Keratinocyte (primary cell): Measurements from ENCODE around the gene ACVR2B. TPM values are rescaled to one million over a fixed set of nuclear protein-coding genes. Genes with fewer than 3 reads are reported as not detected.

Source experiments
- DNase-seq: peaks from one replicate; pipeline ENCODE4 v3.0.0-alpha.2; 2011; ENCODE audit warnings: low read depth, missing footprints, low spot score
- FAIRE-seq: peaks from 2 replicates; lab custom pipeline; 2011; peaks lifted over from hg19 to GRCh38; lab: Jason Lieb, UNC
- H2AFZ ChIP-seq: 2 replicates; pipeline ENCODE4 v1.6.0; 2012; ENCODE audit warnings: low read length, control low read depth, inconsistent platforms; ENCODE audit not compliant: control insufficient read depth
- H3K27ac ChIP-seq: 2 replicates; pipeline ENCODE4 v1.5.1; 2011; ENCODE audit warnings: low read length; ENCODE audit not compliant: control insufficient read depth, insufficient read depth
- H3K27me3 ChIP-seq: 3 replicates; pipeline ENCODE4 v1.6.0; 2011; ENCODE audit warnings: low read length; ENCODE audit not compliant: control insufficient read depth, insufficient read depth; ENCODE audit errors: extremely low read depth
- H3K36me3 ChIP-seq, 2 experiments: 2 replicates in 1 of 2; 3 replicates in 1 of 2; pipeline ENCODE4 v1.5.1; 2011; ENCODE audit warnings: low read length in 2 of 2, mild to moderate bottlenecking in 1 of 2; ENCODE audit not compliant: control insufficient read depth in 2 of 2, insufficient read depth in 2 of 2; ENCODE audit errors: extremely low read depth in 1 of 2
- H3K4me1 ChIP-seq: 3 replicates; pipeline ENCODE4 v1.5.1; 2011; ENCODE audit warnings: low read length; ENCODE audit not compliant: control insufficient read depth, insufficient read depth; ENCODE audit errors: extremely low read depth
- H3K4me2 ChIP-seq: 3 replicates; pipeline ENCODE4 v1.6.0; 2011; ENCODE audit warnings: low read depth, low read length; ENCODE audit not compliant: control insufficient read depth, insufficient read depth; ENCODE audit errors: extremely low read depth
- H3K4me3 ChIP-seq, 3 experiments: fragments of 200-600 bp in 1 of 3; sonication (generic) in 1 of 3; 2 replicates in 2 of 3; 3 replicates in 1 of 3; pipeline ENCODE4 v1.5.1; 2011 to 2016; ENCODE audit warnings: low read length in 3 of 3, mild to moderate bottlenecking in 3 of 3, control low read depth in 2 of 3, inconsistent platforms in 1 of 3, low read depth in 1 of 3, mixed read lengths in 1 of 3, mixed run types in 1 of 3, moderate library complexity in 1 of 3; ENCODE audit not compliant: control insufficient read depth in 2 of 3, insufficient read depth in 2 of 3; ENCODE audit errors: extremely low read depth in 1 of 3
- H3K79me2 ChIP-seq: 2 replicates; pipeline ENCODE4 v1.6.0; 2012; ENCODE audit warnings: low read length; ENCODE audit not compliant: control insufficient read depth, insufficient read depth
- H3K9ac ChIP-seq: 3 replicates; pipeline ENCODE4 v1.6.0; 2011; ENCODE audit warnings: low read length; ENCODE audit not compliant: control insufficient read depth, insufficient read depth; ENCODE audit errors: extremely low read depth
- H3K9me1 ChIP-seq: 3 replicates; pipeline ENCODE4 v1.6.0; 2011; ENCODE audit warnings: low read length; ENCODE audit not compliant: control insufficient read depth, insufficient read depth; ENCODE audit errors: extremely low read depth
- H3K9me3 ChIP-seq: 2 replicates; pipeline ENCODE4 v1.5.1; 2012; ENCODE audit warnings: low read depth, low read length; ENCODE audit not compliant: control insufficient read depth
- H4K20me1 ChIP-seq: 3 replicates; pipeline ENCODE4 v1.6.0; 2011; ENCODE audit warnings: low read length; ENCODE audit not compliant: control insufficient read depth, insufficient read depth; ENCODE audit errors: extremely low read depth
- EZH2 ChIP-seq: IDR thresholded peaks from one replicate; pipeline ENCODE4 v1.6.1; 2012; ENCODE audit warnings: inconsistent platforms, mild to moderate bottlenecking, low read length, moderate library complexity
- dilution Hi-C: fragments of 300-500 bp; cut with MboI; formaldehyde crosslinking; loops from one replicate; pipeline ENCODE4 v1.7.0; 2020; ENCODE audit warnings: low sequenced_read_pairs; ENCODE audit not compliant: extremely low pct_ligation_motif_present
- polyA plus RNA-seq, 5 experiments: library from polyadenylated mRNA; depleted of rRNA in 3 of 5; stranded (reverse) in 3 of 5; stranded (forward) in 1 of 5; unstranded in 1 of 5; fragments of >200 nt; gene quantifications; 1 replicate in 1 of 5; 2 replicates in 3 of 5; 3 replicates in 1 of 5; pipeline versions ENCODE4 v1.2.1 to v1.2.3, GENCODE V29; 2011 to 2012; ENCODE audit warnings: missing spikeins in 2 of 5, low read depth in 1 of 5, low replicate concordance in 1 of 5
- TF ChIP-seq, protein P1 (sequence below), 3 experiments: IDR thresholded peaks in 1 of 3; conservative IDR thresholded peaks in 1 of 3; optimal IDR thresholded peaks in 1 of 3; 2 replicates in 2 of 3; 3 replicates in 1 of 3; pipeline versions ENCODE3 to v1.5.1; 2011; ENCODE audit warnings: low read length in 3 of 3, mild to moderate bottlenecking in 3 of 3, moderate library complexity in 2 of 3, control low read depth in 1 of 3, inconsistent platforms in 1 of 3; ENCODE audit not compliant: insufficient read depth in 2 of 3; ENCODE audit errors: extremely low read depth in 1 of 3

Gene ACVR2B
- polyA plus RNA-seq, 1 donor (not counting 4 experiments of a cell fraction or from before 2014, with no cell fraction given), result 0.46 TPM

DNA sequence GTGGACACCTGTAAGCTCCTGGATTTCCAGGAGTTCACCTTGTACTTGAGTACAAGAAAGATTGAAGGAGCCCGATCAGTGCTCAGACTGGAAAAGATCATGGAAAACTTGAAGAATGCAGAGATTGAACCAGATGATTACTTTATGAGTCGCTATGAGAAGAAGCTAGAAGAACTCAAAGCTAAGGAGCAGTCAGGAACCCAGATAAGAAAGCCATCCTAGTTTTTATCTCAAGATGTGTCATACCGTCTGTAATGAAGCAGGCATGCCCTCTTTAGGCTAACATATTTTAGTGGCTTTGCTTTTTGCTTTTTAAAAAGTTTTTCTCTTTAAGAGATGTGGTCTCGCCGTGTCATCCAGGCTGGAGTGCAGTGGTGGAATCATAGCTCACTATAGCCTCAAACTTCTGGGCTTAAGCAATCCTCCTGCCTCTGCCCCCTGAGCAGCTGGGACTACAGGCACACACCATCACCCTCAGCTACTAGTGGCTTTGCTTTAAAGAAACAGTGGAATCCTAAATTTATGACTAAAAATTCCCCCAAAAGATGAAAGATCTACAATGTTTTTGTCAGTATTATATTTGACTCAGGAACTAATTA lies 70.5 kb downstream of the ACVR2B start:
- H3K4me2 ChIP-seq, result no peak overlapping the region

DNA sequence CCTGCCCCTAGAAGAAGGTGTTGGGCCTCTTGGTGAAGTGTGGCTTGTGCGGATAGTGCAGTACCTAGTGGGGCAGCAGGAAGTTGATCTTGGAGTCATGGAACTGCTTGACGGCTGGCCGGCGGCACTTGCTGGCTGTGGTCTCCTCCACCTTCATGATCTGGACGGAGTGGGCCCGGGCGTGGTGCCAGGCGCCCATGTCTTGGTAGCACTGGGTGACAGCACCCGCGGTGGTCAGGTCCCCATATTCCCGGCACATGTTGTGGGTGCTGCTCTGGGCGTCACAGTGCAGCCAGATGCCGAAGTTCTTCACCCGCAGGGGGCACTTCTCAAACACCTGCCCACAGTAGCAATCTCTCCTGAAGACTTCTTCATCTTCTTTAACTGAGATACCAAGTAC lies 73.1 kb downstream of the ACVR2B start:
- H3K9ac ChIP-seq, result no peak overlapping the region
- no peaks in the 10 kb centered on the region for H3K79me2 ChIP-seq
- dilution Hi-C loops, result no loop called here

More for the DNA sequence above, 70.5 kb downstream of the ACVR2B start:
- Histone ChIP-seq H3K9me1 (no peaks in the 10 kb centered on the region), H3K27me3 (no peaks in the 10 kb centered on the region), H3K4me1 (peaks cover 4% of the 10 kb centered on the region), H4K20me1 (no peaks in the 10 kb centered on the region), H3K27ac (no peak overlapping the region), H3K79me2 (no peaks in the 10 kb centered on the region), H2AFZ (no peak overlapping the region), H3K36me3 (peaks cover 0 to 2% of the 10 kb centered on the region in 2 experiments), H3K9ac (no peak overlapping the region), H3K9me3 (no peaks in the 10 kb centered on the region), H3K4me3 (no peak overlapping the region)
- TF ChIP-seq EZH2, result no peak
- TF ChIP-seq, protein P1, sequence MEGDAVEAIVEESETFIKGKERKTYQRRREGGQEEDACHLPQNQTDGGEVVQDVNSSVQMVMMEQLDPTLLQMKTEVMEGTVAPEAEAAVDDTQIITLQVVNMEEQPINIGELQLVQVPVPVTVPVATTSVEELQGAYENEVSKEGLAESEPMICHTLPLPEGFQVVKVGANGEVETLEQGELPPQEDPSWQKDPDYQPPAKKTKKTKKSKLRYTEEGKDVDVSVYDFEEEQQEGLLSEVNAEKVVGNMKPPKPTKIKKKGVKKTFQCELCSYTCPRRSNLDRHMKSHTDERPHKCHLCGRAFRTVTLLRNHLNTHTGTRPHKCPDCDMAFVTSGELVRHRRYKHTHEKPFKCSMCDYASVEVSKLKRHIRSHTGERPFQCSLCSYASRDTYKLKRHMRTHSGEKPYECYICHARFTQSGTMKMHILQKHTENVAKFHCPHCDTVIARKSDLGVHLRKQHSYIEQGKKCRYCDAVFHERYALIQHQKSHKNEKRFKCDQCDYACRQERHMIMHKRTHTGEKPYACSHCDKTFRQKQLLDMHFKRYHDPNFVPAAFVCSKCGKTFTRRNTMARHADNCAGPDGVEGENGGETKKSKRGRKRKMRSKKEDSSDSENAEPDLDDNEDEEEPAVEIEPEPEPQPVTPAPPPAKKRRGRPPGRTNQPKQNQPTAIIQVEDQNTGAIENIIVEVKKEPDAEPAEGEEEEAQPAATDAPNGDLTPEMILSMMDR (optimal IDR thresholded peaks at IDR 0.05 in 1 of 3, IDR thresholded peaks at IDR 0.05 in 1 of 3, conservative IDR thresholded peaks at IDR 0.05 in 1 of 3; ENCODE audit: extremely low read depth in 1 of 3, insufficient read depth in 2 of 3, low read length in 3 of 3), result no peak
- FAIRE-seq (no peak), DNase-seq (no peak)
- dilution Hi-C loops, result no loop called here

More for the DNA sequence above, 73.1 kb downstream of the ACVR2B start:
- peaks cover 0 to 2% of the 10 kb centered on the region in 2 experiments for H3K36me3 ChIP-seq
- H2AFZ ChIP-seq, result no peak overlapping the region
- no peaks in the 10 kb centered on the region for H4K20me1 ChIP-seq
- peaks cover 8% of the 10 kb centered on the region for H3K4me1 ChIP-seq
- no peak for FAIRE-seq
- H3K9me1 ChIP-seq, result no peaks in the 10 kb centered on the region
- no peak overlapping the region for H3K27ac ChIP-seq
- no peak overlapping the region for H3K4me2 ChIP-seq
- H3K27me3 ChIP-seq, result no peaks in the 10 kb centered on the region
- no peaks in the 10 kb centered on the region for H3K9me3 ChIP-seq
- DNase-seq, result no peak
- TF ChIP-seq, protein P1 (optimal IDR thresholded peaks at IDR 0.05 in 1 of 3, IDR thresholded peaks at IDR 0.05 in 1 of 3, conservative IDR thresholded peaks at IDR 0.05 in 1 of 3; ENCODE audit: extremely low read depth in 1 of 3, insufficient read depth in 2 of 3, low read length in 3 of 3), result no peak
- no peak for TF ChIP-seq EZH2
- no peak overlapping the region for H3K4me3 ChIP-seq
